PC-3 (cell line): ENCODE data around the gene EHHADH. TPM values are rescaled to one million over a fixed set of nuclear protein-coding genes. Genes with fewer than 3 reads are reported as not detected.

Experiments used
- microRNA-seq: library from miRNA; unstranded; fragments of <30 nt; microRNA quantifications from one replicate; pipeline ENCODE4 v1.1.0, GENCODE V29; 2020; ENCODE audit not compliant: unreplicated experiment
- total RNA-seq: library from RNA; depleted of rRNA; stranded (reverse); fragments of >200 nt; gene quantifications from 2 replicates; pipeline ENCODE4 v1.2.3, GENCODE V29; 2014; rRNA removed

EHHADH gene
- total RNA-seq, 1 experiment from 2014 or later, result 7.1 TPM

Small RNA genes lying within 50 kb of the gene (microRNA-seq; reads per million reads assigned to microRNA genes)
- gene MIR5588, result not detected

Other genes with a start within 250 kb of the EHHADH start
- not detected in 2 replicates for gene C3orf70, start 101.0 kb downstream of the EHHADH start, total RNA-seq
- 24.0 and 24.4 TPM in 2 replicates for gene MAP3K13, start 109.1 kb upstream of the EHHADH start, total RNA-seq
- gene TMEM41A, start 245.0 kb upstream of the EHHADH start, total RNA-seq, result 25.3 and 28.5 TPM in 2 replicates